Colonic mucosa (tissue), 4 donors: ENCODE measurements around the gene SMOC1. TPM values are rescaled to one million over a fixed set of nuclear protein-coding genes. Genes with fewer than 3 reads are reported as not detected.

Source experiments
- DNase-seq: peaks from one replicate; pipeline ENCODE4 v3.0.0-alpha.2; 2020
- H3K27ac ChIP-seq: fragments of 200-600 bp; one replicate; pipeline ENCODE4 v1.8.0; 2021
- H3K27me3 ChIP-seq: fragments of 200-600 bp; one replicate; pipeline ENCODE4 v1.8.0; 2021
- H3K36me3 ChIP-seq: fragments of 200-600 bp; one replicate; pipeline ENCODE4 v1.8.0; 2021
- H3K4me1 ChIP-seq: fragments of 200-600 bp; one replicate; pipeline ENCODE4 v1.8.0; 2021; ENCODE audit warnings: mild to moderate bottlenecking
- H3K4me3 ChIP-seq: fragments of 200-600 bp; one replicate; pipeline ENCODE4 v1.8.0; 2021
- H3K9ac ChIP-seq, 2 donors: one replicate each; pipeline ENCODE4 v1.7.0; 2013; ENCODE audit warnings: control low read depth in 2 of 2, low read depth in 2 of 2, low read length in 2 of 2
- H3K9me3 ChIP-seq: fragments of 200-600 bp; one replicate; pipeline ENCODE4 v1.8.0; 2021
- CTCF ChIP-seq: fragments of 200-600 bp; IDR thresholded peaks from one replicate; pipeline ENCODE4 v1.8.0; 2022; ENCODE audit warnings: antibody characterized with exemption, mild to moderate bottlenecking
- intact Hi-C: fragments of 100-400 bp; cut with DNase I; formaldehyde crosslinking; loops from one replicate; pipeline ENCODE4 v1.14.1; 2022
- total RNA-seq, 2 donors: library from RNA; stranded (reverse); fragmentation: NEBNext Ultra II Directional in 1 of 2; extraction: Animal tissue kit (Norgen Biotek cat#: 25700) in 1 of 2; gene quantifications; one replicate each; pipeline ENCODE4 v1.2.1, GENCODE V29; 2021
- donor health status: healthy.
- donor health status: DM: no; HTN: no; CAD: no.
- donor health status: DM: no; HTN: no; CAD: no.

Gene SMOC1
- total RNA-seq, 2 donors from 2014 or later, result 0.50 to 0.67 TPM

- Histone ChIP-seq H3K9ac (no peak overlapping the region), H3K4me3 (no peak overlapping the region), H3K9me3 (no peaks in the 10 kb centered on the region), H3K27ac (no peak overlapping the region), H3K27me3 (no peaks in the 10 kb centered on the region), H3K36me3 (no peaks in the 10 kb centered on the region), H3K4me1 (no peaks in the 10 kb centered on the region)
- TF ChIP-seq CTCF, result no peak
- intact Hi-C loops, result no loop called here
- no peak for DNase-seq
These were observed 108.3 kb downstream of the SMOC1 start for GRCh38 chr14:69987406-69988121.

GRCh38 chr14:69988979-69989378 is 109.8 kb downstream of the SMOC1 start:
- H3K4me3 ChIP-seq, result no peak overlapping the region
- H3K27ac ChIP-seq, result no peak overlapping the region
- no peak for TF ChIP-seq CTCF
- DNase-seq, result no peak
- no peaks in the 10 kb centered on the region for H3K4me1 ChIP-seq
- no peaks in the 10 kb centered on the region for H3K9me3 ChIP-seq
- intact Hi-C loops, result no loop called here
- no peaks in the 10 kb centered on the region for H3K27me3 ChIP-seq
- H3K9ac ChIP-seq, result no peak overlapping the region
- H3K36me3 ChIP-seq, result no peaks in the 10 kb centered on the region

GRCh38 chr14:69989622-69990021 is 110.4 kb downstream of the SMOC1 start:
- H3K4me1 ChIP-seq, result no peaks in the 10 kb centered on the region
- H3K9me3 ChIP-seq, result no peaks in the 10 kb centered on the region
- no peak overlapping the region for H3K9ac ChIP-seq
- intact Hi-C loops, result no loop called here
- H3K4me3 ChIP-seq, result no peak overlapping the region
- H3K27me3 ChIP-seq, result no peaks in the 10 kb centered on the region
- TF ChIP-seq CTCF, result no peak
- H3K36me3 ChIP-seq, result no peaks in the 10 kb centered on the region
- no peak for DNase-seq
- no peak overlapping the region for H3K27ac ChIP-seq

- no peak for TF ChIP-seq CTCF
- Histone ChIP-seq H3K36me3 (no peaks in the 10 kb centered on the region), H3K9ac (no peak overlapping the region), H3K27ac (no peak overlapping the region), H3K4me3 (no peak overlapping the region), H3K27me3 (no peaks in the 10 kb centered on the region), H3K4me1 (no peaks in the 10 kb centered on the region), H3K9me3 (no peaks in the 10 kb centered on the region)
- intact Hi-C loops, result no loop called here
- DNase-seq, result no peak
These were observed 111.1 kb downstream of the SMOC1 start for GRCh38 chr14:69990323-69990722.

GRCh38 chr14:69991422-69991821 is 112.2 kb downstream of the SMOC1 start:
- no peak overlapping the region for H3K9ac ChIP-seq
- H3K27me3 ChIP-seq, result no peaks in the 10 kb centered on the region
- intact Hi-C loops, result no loop called here
- DNase-seq, result no peak
- TF ChIP-seq CTCF, result no peak
- no peaks in the 10 kb centered on the region for H3K36me3 ChIP-seq
- H3K9me3 ChIP-seq, result no peaks in the 10 kb centered on the region
- H3K4me3 ChIP-seq, result no peak overlapping the region
- H3K27ac ChIP-seq, result no peak overlapping the region
- H3K4me1 ChIP-seq, result no peaks in the 10 kb centered on the region
